H9 (cell line): ENCODE measurements around the gene XIRP1. TPM values are rescaled to one million over a fixed set of nuclear protein-coding genes. Genes with fewer than 3 reads are reported as not detected.

Source experiments
- DNase-seq: peaks from one replicate; pipeline ENCODE4 v3.0.0-alpha.2; 2017
- H2AFZ ChIP-seq: one replicate; pipeline ENCODE4 v1.6.1; 2013; ENCODE audit warnings: mild to moderate bottlenecking, low read length, control low read depth, moderate library complexity
- H2AK5ac ChIP-seq: 2 replicates; pipeline ENCODE4 v1.6.1; 2013; ENCODE audit warnings: low read length, control low read depth, mixed read lengths; ENCODE audit not compliant: insufficient read length
- H2BK120ac ChIP-seq: one replicate; pipeline ENCODE4 v1.6.1; 2013; ENCODE audit warnings: low read depth, mild to moderate bottlenecking, low read length, control low read depth, inconsistent platforms; ENCODE audit not compliant: poor library complexity, severe bottlenecking
- H2BK12ac ChIP-seq: 2 replicates; pipeline ENCODE4 v1.6.1; 2013; ENCODE audit warnings: low read length, control low read depth, mixed read lengths, low read depth; ENCODE audit not compliant: insufficient read length
- H2BK15ac ChIP-seq: 2 replicates; pipeline ENCODE4 v1.6.1; 2013; ENCODE audit warnings: low read depth, low read length, control low read depth
- H2BK20ac ChIP-seq: one replicate; pipeline ENCODE4 v1.6.1; 2013; ENCODE audit warnings: low read depth, mild to moderate bottlenecking, low read length, control low read depth, inconsistent platforms; ENCODE audit not compliant: poor library complexity, severe bottlenecking
- H2BK5ac ChIP-seq: 2 replicates; pipeline ENCODE4 v1.6.1; 2013; ENCODE audit warnings: low read length, control low read depth, mixed read lengths; ENCODE audit not compliant: insufficient read length
- H3K14ac ChIP-seq: 2 replicates; pipeline ENCODE4 v1.6.1; 2013; ENCODE audit warnings: low read length, control low read depth; ENCODE audit not compliant: insufficient read depth
- H3K18ac ChIP-seq: 2 replicates; pipeline ENCODE4 v1.6.1; 2013; ENCODE audit warnings: low read depth, mild to moderate bottlenecking, mixed read lengths, low read length, control low read depth; ENCODE audit not compliant: insufficient read length
- H3K23ac ChIP-seq: 2 replicates; pipeline ENCODE4 v1.6.1; 2013; ENCODE audit warnings: low read length, control low read depth, mixed read lengths, low read depth; ENCODE audit not compliant: insufficient read length
- H3K23me2 ChIP-seq: 2 replicates; pipeline ENCODE4 v1.6.1; 2013; ENCODE audit warnings: low read depth, mild to moderate bottlenecking, mixed read lengths, low read length, control low read depth; ENCODE audit not compliant: insufficient read length, poor library complexity, severe bottlenecking
- H3K27ac ChIP-seq: 2 replicates; pipeline ENCODE4 v1.5.1; 2013; ENCODE audit warnings: low read length, control low read depth, mixed read lengths, low read depth; ENCODE audit not compliant: insufficient read length
- H3K27me3 ChIP-seq: 2 replicates; pipeline ENCODE4 v1.6.1; 2013; ENCODE audit warnings: low read length, control low read depth, inconsistent platforms; ENCODE audit not compliant: insufficient read depth
- H3K4ac ChIP-seq: 2 replicates; pipeline ENCODE4 v1.6.1; 2013; ENCODE audit warnings: low read depth, mild to moderate bottlenecking, control low read depth, inconsistent platforms, low read length, moderate library complexity
- H3K4me1 ChIP-seq: 2 replicates; pipeline ENCODE4 v1.6.1; 2013; ENCODE audit warnings: low read length, control low read depth, inconsistent platforms; ENCODE audit not compliant: insufficient read depth
- H3K4me2 ChIP-seq: 2 replicates; pipeline ENCODE4 v1.6.1; 2013; ENCODE audit warnings: low read length, control low read depth, mixed read lengths; ENCODE audit not compliant: insufficient read length, insufficient read depth
- H3K56ac ChIP-seq: 2 replicates; pipeline ENCODE4 v1.6.1; 2013; ENCODE audit warnings: low read depth, mild to moderate bottlenecking, mixed read lengths, low read length, control low read depth; ENCODE audit not compliant: insufficient read length
- H3K79me1 ChIP-seq: 2 replicates; pipeline ENCODE4 v1.6.1; 2013; ENCODE audit warnings: low read depth, mild to moderate bottlenecking, moderate library complexity, low read length, control low read depth, inconsistent platforms; ENCODE audit not compliant: insufficient read depth, poor library complexity, severe bottlenecking
- H3K79me2 ChIP-seq: 2 replicates; pipeline ENCODE4 v1.6.1; 2013; ENCODE audit warnings: low read length, control low read depth, inconsistent platforms; ENCODE audit not compliant: insufficient read depth
- H3K9ac ChIP-seq: 2 replicates; pipeline ENCODE4 v1.6.1; 2013; ENCODE audit warnings: low read length, control low read depth, mixed read lengths; ENCODE audit not compliant: insufficient read length; ENCODE audit errors: extremely low read depth
- H3K9me3 ChIP-seq: one replicate; pipeline ENCODE4 v1.6.1; 2013; ENCODE audit warnings: low read depth, low read length, inconsistent platforms; ENCODE audit not compliant: control insufficient read depth
- H3T11ph ChIP-seq: one replicate; pipeline ENCODE4 v1.6.1; 2013; ENCODE audit warnings: mild to moderate bottlenecking, low read length, control low read depth, inconsistent platforms
- H4K20me1 ChIP-seq: one replicate; pipeline ENCODE4 v1.6.1; 2013; ENCODE audit not compliant: control insufficient read depth, insufficient read length, insufficient read depth
- H4K5ac ChIP-seq: 2 replicates; pipeline ENCODE4 v1.6.1; 2013; ENCODE audit warnings: low read depth, mild to moderate bottlenecking, mixed read lengths, low read length, control low read depth; ENCODE audit not compliant: insufficient read length
- H4K8ac ChIP-seq: replicated peaks from 2 replicates; pipeline ENCODE4 v1.6.1; 2013; ENCODE audit warnings: low read length, control low read depth, mixed read lengths, low read depth; ENCODE audit not compliant: insufficient read length
- H4K91ac ChIP-seq: 2 replicates; pipeline ENCODE4 v1.6.1; 2013; ENCODE audit warnings: low read depth, mild to moderate bottlenecking, moderate library complexity, mixed read lengths, low read length, control low read depth; ENCODE audit not compliant: insufficient read length
- H3K27ac Mint-ChIP-seq, 3 experiments: 2 replicates in 2 of 3; 3 replicates in 1 of 3; pipeline ENCODE4 v1.8.0; 2020 to 2021; ENCODE audit warnings: mixed read lengths in 3 of 3, mild to moderate bottlenecking in 1 of 3, moderate library complexity in 1 of 3
- H3K27me3 Mint-ChIP-seq: 2 replicates; pipeline ENCODE4 v1.8.0; 2021; ENCODE audit warnings: low read depth, mild to moderate bottlenecking, moderate library complexity, mixed read lengths
- H3K36me3 Mint-ChIP-seq, 3 experiments: 2 replicates in 2 of 3; 3 replicates in 1 of 3; pipeline ENCODE4 v1.8.0; 2020 to 2021; ENCODE audit warnings: low read depth in 3 of 3, mixed read lengths in 3 of 3; ENCODE audit not compliant: insufficient read depth in 1 of 3
- H3K4me1 Mint-ChIP-seq, 2 experiments: 2 replicates each; pipeline ENCODE4 v1.8.0; 2020; ENCODE audit warnings: mixed read lengths in 2 of 2
- H3K4me3 Mint-ChIP-seq, 2 experiments: 2 replicates in 1 of 2; 3 replicates in 1 of 2; pipeline ENCODE4 v1.8.0; 2020 to 2021; ENCODE audit warnings: mild to moderate bottlenecking in 2 of 2, mixed read lengths in 2 of 2, moderate library complexity in 1 of 2
- H3K9me3 Mint-ChIP-seq, 2 experiments: 2 replicates in 1 of 2; 3 replicates in 1 of 2; pipeline ENCODE4 v1.8.0; 2020; ENCODE audit warnings: mild to moderate bottlenecking in 2 of 2, mixed read lengths in 2 of 2, moderate library complexity in 1 of 2
- WGBS: extraction: QIAGEN DNeasy Blood & Tissue Kit; methylation state at CpG from one replicate; pipeline ENCODE4 v1.1.7; 2013; ENCODE audit warnings: missing lambda C conversion rate, low lambda C conversion rate, mixed read lengths; ENCODE audit not compliant: insufficient read length; ENCODE audit errors: extremely low coverage; 5-methylcytosine and 5-hydroxymethylcytosine counted together
- total RNA-seq: library from RNA; stranded (reverse); gene quantifications from 2 replicates; pipeline ENCODE4 v1.2.1, GENCODE V29; 2021
- TF ChIP-seq, protein P1 (sequence below): fragments of 200-600 bp; sonication (generic); conservative IDR thresholded peaks from 3 replicates; pipeline ENCODE4 v1.8.0; 2021; ENCODE audit warnings: antibody characterized with exemption, mild to moderate bottlenecking

XIRP1 gene
- total RNA-seq, 1 experiment from 2014 or later = not detected

DNA sequence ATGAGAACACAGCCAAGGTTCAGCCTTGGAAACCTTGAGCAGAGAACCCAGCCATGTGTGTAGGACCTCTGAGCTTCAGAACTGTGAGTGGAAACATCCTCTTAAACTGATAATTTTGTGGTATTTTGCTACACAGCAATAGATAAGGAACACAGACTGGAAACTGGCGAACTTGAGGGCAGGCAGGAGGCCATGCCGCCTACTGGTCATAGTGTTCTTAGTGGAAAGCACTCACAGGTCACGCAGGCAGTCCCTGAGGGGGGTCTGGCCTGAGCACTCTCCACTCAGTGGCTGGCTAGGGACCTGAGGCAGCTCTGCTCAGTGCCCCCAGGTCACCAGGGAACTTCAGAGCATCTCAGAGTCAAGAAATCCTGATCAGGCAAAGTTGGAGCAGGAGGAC is 9.7 kb upstream of the XIRP1 start:
- H3K23ac ChIP-seq = no peak overlapping the region
- H3K27ac ChIP-seq = no peak overlapping the region
- no peak overlapping the region for H3K56ac ChIP-seq
- H2BK5ac ChIP-seq = no peak overlapping the region
- H4K8ac ChIP-seq = no peak overlapping the region
- no peak overlapping the region for H3K4me2 ChIP-seq
- H3K4ac ChIP-seq = no peak overlapping the region
- no peak overlapping the region for H2BK20ac ChIP-seq
- no peak overlapping the region for H3K4me3 Mint-ChIP-seq
- no peaks in the 10 kb centered on the region for H3K36me3 Mint-ChIP-seq
- no peak overlapping the region for H2AFZ ChIP-seq
- no peak overlapping the region; the same call in 1 of the 2 replicates for H3K14ac ChIP-seq
- no peaks in the 10 kb centered on the region for H3K4me1 ChIP-seq
- peaks cover 5 to 6% of the 10 kb centered on the region in 2 experiments; a peak in 3 of 4 replicates for H3K4me1 Mint-ChIP-seq
- no peaks in the 10 kb centered on the region for H3K23me2 ChIP-seq
- no CpG with 5 or more reads among the region's 3 CpGs for WGBS
- H3K9me3 Mint-ChIP-seq = 0 out of 5 replicates have a peak, but pooled peaks cover 0 to 3% of the 10 kb centered on the region in 2 experiments
- H3K79me2 ChIP-seq = no peaks in the 10 kb centered on the region
- H3K79me1 ChIP-seq = no peaks in the 10 kb centered on the region
- TF ChIP-seq, protein P1, sequence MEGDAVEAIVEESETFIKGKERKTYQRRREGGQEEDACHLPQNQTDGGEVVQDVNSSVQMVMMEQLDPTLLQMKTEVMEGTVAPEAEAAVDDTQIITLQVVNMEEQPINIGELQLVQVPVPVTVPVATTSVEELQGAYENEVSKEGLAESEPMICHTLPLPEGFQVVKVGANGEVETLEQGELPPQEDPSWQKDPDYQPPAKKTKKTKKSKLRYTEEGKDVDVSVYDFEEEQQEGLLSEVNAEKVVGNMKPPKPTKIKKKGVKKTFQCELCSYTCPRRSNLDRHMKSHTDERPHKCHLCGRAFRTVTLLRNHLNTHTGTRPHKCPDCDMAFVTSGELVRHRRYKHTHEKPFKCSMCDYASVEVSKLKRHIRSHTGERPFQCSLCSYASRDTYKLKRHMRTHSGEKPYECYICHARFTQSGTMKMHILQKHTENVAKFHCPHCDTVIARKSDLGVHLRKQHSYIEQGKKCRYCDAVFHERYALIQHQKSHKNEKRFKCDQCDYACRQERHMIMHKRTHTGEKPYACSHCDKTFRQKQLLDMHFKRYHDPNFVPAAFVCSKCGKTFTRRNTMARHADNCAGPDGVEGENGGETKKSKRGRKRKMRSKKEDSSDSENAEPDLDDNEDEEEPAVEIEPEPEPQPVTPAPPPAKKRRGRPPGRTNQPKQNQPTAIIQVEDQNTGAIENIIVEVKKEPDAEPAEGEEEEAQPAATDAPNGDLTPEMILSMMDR = no peak; the same call in 2 of the 3 replicates
- H4K5ac ChIP-seq = no peak overlapping the region
- no peak overlapping the region for H3K9ac ChIP-seq
- no peak overlapping the region for H2BK120ac ChIP-seq
- H2BK12ac ChIP-seq = no peak overlapping the region
- H4K91ac ChIP-seq = no peak overlapping the region
- no peak overlapping the region for H2BK15ac ChIP-seq
- H4K20me1 ChIP-seq = no peaks in the 10 kb centered on the region
- no peak overlapping the region for H3K18ac ChIP-seq
- no peaks in the 10 kb centered on the region for H3K9me3 ChIP-seq
- no peak overlapping the region for H3K27ac Mint-ChIP-seq
- no peak overlapping the region for H3T11ph ChIP-seq
- DNase-seq = no peak
- H2AK5ac ChIP-seq = no peak overlapping the region
- no peaks in the 10 kb centered on the region for H3K27me3 ChIP-seq
- H3K27me3 Mint-ChIP-seq = peaks cover 16% of the 10 kb centered on the region
